HG02885 (cell line): ENCODE data around the gene TUFM.
A peak's percentile ranks its signal among the peaks of the same experiment; 100 is the strongest.
"Not testable (repeated sequence)": the region's sequence is repeated elsewhere in the genome, so short reads cannot be mapped to it uniquely, and the experiment has no call there.

Experiments
- ATAC-seq: cut with Tn5 transposase; IDR thresholded peaks from one replicate; pipeline ENCODE4 v1.9.1; 2021; ENCODE audit warnings: mild to moderate bottlenecking; ENCODE audit not compliant: unreplicated experiment, poor library complexity

The TUFM gene

GRCh38 chr16:28820016-28820415 is 26.1 kb downstream of the TUFM start:
- no peak for ATAC-seq

GRCh38 chr16:28807445-28808120 is 38.6 kb downstream of the TUFM start:
- ATAC-seq, result not testable (repeated sequence)

GRCh38 chr16:28802235-28803019 is 43.7 kb downstream of the TUFM start:
- peak; percentile 52 for ATAC-seq
